HG03135 (cell line): ENCODE data around the gene TRAP1.
A peak's percentile ranks its signal among the peaks of the same experiment; 100 is the strongest.
"Not testable (repeated sequence)": the region's sequence is repeated elsewhere in the genome, so short reads cannot be mapped to it uniquely, and the experiment has no call there.

Source experiments
- ATAC-seq: cut with Tn5 transposase; IDR thresholded peaks from one replicate; pipeline ENCODE4 v1.9.1; 2021; ENCODE audit warnings: mild to moderate bottlenecking, moderate library complexity; ENCODE audit not compliant: unreplicated experiment

TRAP1 gene

DNA sequence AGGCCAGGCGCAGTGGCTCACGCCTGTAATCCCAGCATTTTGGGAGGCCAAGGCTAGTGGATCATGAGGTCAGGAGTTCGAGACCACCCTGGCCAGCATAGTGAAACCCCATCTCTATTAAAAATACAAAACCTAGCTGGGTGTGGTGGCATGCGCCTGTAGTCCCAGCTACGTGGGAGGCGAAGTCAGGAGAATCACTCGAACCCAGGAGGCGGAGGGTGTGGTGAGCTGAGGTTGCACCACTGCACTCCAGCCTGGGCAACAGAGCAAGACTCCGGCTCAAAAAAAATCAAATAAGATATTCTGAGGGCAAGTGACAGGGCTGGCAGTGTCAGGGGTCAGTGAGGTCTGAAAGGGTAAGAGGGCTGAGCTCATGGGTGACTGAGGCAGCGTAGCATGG lies 2.9 kb downstream of the TRAP1 start:
- not testable (repeated sequence) for ATAC-seq

- ATAC-seq = no peak
Measured at GRCh38 chr16:3713587-3714242, 3.6 kb downstream of the TRAP1 start.

DNA sequence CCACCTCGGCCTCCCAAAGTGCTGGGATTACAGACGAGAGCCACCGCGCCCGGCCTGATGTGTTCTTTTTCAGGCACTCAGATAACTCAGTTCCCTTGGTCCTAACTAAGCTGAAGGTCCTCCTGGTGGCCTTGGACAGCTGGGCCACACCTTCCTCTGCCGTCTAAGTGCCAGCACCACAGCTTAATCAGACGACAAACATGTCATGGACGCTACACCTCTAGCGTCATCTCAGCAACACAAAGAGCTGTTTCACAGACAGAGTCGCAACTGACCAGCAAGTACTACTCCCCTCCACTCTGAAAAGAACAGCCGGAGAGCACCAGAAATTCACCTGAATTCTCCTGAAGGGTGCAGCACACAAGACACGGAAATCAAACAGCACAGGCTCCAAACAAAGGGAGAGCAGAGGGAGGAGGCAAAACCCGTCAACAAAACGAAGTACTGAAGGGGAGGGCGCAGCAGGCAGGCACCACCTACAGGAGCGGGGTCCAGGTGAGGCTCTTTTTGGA lies 4.4 kb downstream of the TRAP1 start:
- no peak for ATAC-seq

GRCh38 chr16:3706253-3707012 lies 10.9 kb downstream of the TRAP1 start:
- ATAC-seq = no peak

- no peak for ATAC-seq
Measured at GRCh38 chr16:3702082-3702481, 15.2 kb downstream of the TRAP1 start.

DNA sequence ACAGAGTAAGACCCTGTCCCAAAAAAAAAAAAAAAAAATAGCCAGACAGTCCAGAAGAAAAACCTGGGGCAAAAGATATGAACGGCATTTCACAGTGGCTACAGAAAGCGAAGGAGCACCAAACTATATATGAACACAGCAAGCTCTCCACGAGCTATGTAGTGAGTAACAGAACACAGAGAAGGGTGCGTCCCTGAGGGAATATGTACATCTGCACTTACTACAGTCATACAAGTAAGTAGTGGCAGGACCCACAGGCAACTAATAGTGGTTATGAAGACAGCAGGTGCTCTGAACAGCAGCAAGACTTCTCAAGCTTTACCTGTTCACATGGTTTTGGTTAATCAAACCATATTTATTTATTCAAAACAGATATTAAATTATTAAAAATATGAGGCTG lies 15.8 kb downstream of the TRAP1 start:
- ATAC-seq = no peak

GRCh38 chr16:3698941-3699340 lies 18.4 kb downstream of the TRAP1 start:
- ATAC-seq = no peak

GRCh38 chr16:3696425-3697218 lies 20.7 kb downstream of the TRAP1 start:
- ATAC-seq = no peak

DNA sequence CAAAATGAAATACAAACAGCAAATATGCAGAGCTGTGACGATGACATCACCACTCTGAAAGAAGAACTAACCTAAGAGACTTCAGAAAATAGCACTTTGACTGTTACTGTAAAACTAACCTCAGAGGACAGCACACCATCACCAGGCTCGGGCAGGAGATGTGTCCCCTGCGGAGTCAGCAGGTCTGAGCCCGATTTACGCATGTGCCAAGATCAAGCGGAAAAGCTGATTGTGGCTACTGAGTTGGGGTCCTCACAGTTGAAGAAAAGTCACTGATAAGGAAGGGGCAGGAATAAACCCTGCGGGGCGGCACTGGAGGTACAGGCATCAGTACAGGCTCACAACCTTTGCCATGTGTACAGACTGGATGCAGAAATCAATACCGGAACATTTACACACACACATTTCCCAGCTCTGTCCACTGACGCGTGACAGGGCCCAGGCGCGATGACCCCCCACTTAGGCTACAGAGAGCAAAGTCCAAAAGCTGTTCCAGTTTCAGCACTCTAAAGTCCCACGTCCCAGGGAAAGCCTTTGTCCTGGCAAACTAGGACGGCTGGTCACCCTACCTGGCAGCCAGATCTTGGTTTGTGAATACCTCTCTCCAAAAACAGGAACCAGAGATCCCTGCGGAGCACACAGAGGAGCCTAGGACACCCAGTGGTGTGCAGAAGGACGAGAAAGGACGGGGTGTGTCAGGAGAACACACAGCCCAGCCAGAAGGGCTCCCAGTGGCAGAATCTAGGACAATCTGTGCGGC lies 21.5 kb downstream of the TRAP1 start:
- no peak for ATAC-seq

DNA sequence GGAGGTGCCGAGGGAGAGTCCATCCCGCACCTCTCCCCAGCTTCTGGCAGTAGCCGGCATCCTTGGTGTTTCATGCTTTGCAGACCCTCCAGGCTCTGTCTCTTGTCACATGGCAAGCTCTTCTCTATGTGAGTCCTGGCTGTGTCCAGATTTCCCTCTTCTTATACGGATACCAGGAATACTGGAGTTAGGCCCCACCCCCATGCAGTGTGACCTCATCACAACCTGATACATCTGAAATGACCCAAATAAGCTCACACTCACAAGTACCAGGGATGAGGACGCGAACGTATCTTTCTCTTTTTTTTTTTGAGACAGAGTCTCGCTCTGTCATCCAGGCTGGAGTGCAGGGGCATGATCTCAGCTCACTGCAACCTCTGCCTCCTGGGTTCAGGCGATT lies 23.3 kb downstream of the TRAP1 start:
- no peak for ATAC-seq

GRCh38 chr16:3691761-3692160 lies 25.6 kb downstream of the TRAP1 start:
- ATAC-seq = no peak

GRCh38 chr16:3690980-3691720 lies 26.2 kb downstream of the TRAP1 start:
- no peak for ATAC-seq

GRCh38 chr16:3690470-3690928 lies 26.8 kb downstream of the TRAP1 start:
- ATAC-seq = peak; percentile 67

DNA sequence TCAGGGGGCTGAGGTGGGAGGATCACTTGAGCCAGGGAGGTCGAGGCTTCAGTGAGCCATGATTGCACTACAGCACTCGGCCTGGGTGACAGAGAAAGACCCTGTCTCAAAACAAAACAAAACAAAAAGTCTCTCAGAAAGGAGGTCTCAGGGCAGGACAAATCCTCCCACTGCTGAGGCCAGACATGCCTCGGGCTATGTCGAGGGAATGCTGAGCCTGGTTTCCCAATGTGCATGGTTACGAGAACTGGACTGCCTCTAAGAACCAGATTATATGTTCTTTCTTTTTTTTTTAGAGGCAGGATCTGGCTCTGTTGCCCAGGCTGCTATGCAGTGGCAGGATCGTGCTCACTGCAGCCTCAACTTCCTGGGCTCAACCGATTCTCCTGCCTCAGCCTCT lies 27.6 kb downstream of the TRAP1 start:
- ATAC-seq = no peak

DNA sequence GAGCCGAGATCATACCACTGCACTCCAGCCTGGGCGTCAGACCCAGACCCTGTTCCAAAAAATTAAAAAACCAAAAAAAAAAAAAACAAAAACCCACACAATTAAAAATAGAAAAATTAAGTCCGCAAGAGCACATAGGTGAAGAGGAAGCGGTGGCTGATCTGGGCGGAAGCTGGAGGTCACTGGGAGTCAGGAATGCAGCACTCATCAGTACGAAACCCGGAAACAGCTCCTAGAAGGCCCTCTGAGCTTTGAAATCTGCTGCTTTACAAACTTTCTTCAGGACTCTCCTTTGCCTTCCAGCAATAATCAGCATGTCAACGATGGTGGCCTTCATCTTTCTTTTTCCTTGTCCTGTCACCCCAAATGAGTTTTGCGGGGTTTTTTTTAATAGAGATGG lies 29.5 kb downstream of the TRAP1 start:
- no peak for ATAC-seq

DNA sequence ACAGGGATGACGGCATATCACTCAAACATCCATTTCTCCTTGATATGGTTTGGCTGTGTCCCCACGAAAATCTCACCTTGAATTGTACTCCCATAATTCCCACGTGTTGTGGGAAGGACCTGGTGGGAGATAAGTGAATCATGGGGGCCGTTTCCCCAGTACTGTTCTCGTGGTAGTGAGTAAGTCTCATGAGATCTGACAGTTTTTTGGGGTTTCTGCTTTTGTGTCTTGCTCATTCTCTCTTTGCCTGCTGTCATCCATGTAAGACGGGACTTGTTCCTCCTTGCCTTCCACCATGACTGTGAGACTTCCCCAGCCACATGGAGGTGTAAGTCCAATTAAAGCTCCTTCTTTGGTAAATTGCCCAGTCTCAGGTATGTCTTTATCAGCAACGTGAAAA lies 30.3 kb downstream of the TRAP1 start:
- ATAC-seq = no peak

- no peak for ATAC-seq
Measured at GRCh38 chr16:3681206-3681605, 36.1 kb downstream of the TRAP1 start.

- ATAC-seq = no peak
Measured at GRCh38 chr16:3677994-3678393, 39.3 kb downstream of the TRAP1 start.

GRCh38 chr16:3675601-3676130 lies 41.7 kb downstream of the TRAP1 start:
- ATAC-seq = no peak
